Measurements from ENCODE around the gene FLOT1.

The FLOT1 gene

GRCh38 chr6:30689985-30690384 is 52.5 kb downstream of the FLOT1 start:
- DNase-seq = no peak

- DNase-seq = no peak
These were observed 53.2 kb downstream of the FLOT1 start for GRCh38 chr6:30689022-30689865.

GRCh38 chr6:30688569-30688968 is 53.9 kb downstream of the FLOT1 start:
- DNase-seq = no peak

GRCh38 chr6:30687659-30688431 is 54.6 kb downstream of the FLOT1 start:
- no peak for DNase-seq

- peak; percentile 74 for DNase-seq
These were observed 55.4 kb downstream of the FLOT1 start for GRCh38 chr6:30686908-30687658.

GRCh38 chr6:30686009-30686907 is 56.2 kb downstream of the FLOT1 start, which contains the start of gene PPP1R18:
Gene PPP1R18, minus strand, starts transcription at chr6:30686645. Its CDS starts 627 bp downstream, at chr6:30686018.
- DNase-seq = peak; percentile 88

- no peak for DNase-seq
These were observed 57.1 kb downstream of the FLOT1 start for GRCh38 chr6:30685157-30686008.

GRCh38 chr6:30684386-30685156 is 57.9 kb downstream of the FLOT1 start:
- peak; percentile 49 for DNase-seq

GRCh38 chr6:30683980-30684338 is 58.5 kb downstream of the FLOT1 start:
- DNase-seq = no peak

- no peak for DNase-seq
These were observed 59.1 kb downstream of the FLOT1 start for GRCh38 chr6:30683183-30683979.

- peak; percentile 85 for DNase-seq
These were observed 60.1 kb downstream of the FLOT1 start for GRCh38 chr6:30682143-30683117.

- no peak for DNase-seq
These were observed 60.7 kb downstream of the FLOT1 start for GRCh38 chr6:30681766-30682142.

GRCh38 chr6:30679765-30680535 is 62.5 kb downstream of the FLOT1 start:
- no peak for DNase-seq

- peak; percentile 92 for DNase-seq
These were observed 63.3 kb downstream of the FLOT1 start for GRCh38 chr6:30678964-30679726.
